GM20000 (cell line): ENCODE data around the gene ARPC4.
A peak's percentile ranks its signal among the peaks of the same experiment; 100 is the strongest.
"Not testable (repeated sequence)": the region's sequence is repeated elsewhere in the genome, so short reads cannot be mapped to it uniquely, and the experiment has no call there.

Experiments used
- DNase-seq: peaks from one replicate; pipeline ENCODE4 v3.0.0; 2012; ENCODE audit warnings: low spot score
- CTCF ChIP-seq: IDR thresholded peaks from 2 replicates; pipeline ENCODE4 v1.5.1; 2012; ENCODE audit warnings: mild to moderate bottlenecking, control low read depth; ENCODE audit errors: extremely low read depth, missing control alignments

Gene ARPC4

DNA sequence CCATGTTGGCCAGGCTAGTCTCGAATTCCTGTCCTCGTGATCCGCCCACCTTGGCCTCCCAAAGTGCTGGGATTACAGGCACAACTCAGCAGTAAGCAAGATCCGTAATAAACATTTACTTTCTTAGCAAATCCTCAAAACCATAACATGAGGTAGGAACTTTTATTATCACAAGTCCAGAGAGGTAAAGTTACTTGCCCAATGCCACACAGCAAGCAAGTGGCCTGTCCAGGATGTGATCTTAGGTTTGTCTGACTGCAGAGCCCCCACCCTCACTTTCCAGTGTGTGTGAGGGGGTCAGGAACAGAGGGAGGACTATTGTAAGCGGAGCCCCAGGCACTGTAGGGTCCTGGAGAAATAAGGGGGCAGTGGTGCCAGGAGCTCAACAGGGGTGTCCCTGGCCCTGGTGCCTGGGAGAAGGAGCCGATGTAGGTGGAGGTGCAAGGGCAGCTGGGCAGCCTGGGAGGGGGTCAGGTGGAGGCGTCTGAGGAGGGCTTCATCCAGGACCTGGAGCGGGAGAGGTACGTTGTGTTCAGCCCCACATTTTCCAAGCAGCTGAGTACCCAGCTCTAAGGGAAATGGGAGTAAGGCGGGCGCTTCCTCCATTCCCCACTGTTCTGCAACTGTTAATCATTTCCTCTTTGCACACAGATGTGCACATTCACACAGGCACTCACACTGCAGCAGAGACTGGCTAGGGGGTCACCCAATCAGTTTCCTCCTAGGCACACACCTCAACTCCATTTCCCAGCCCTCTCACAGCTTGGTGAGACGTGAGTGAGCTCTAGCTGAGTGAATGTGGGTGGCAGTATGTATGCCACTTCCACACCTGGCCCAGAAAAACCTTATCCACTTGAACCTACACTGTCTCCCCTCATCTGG is 45.1 kb downstream of the ARPC4 start:
- DNase-seq = no peak
- no peak for TF ChIP-seq CTCF

- DNase-seq = no peak
- no peak for TF ChIP-seq CTCF
Observed at GRCh38 chr3:9838856-9839255, 46.0 kb downstream of the ARPC4 start.

DNA sequence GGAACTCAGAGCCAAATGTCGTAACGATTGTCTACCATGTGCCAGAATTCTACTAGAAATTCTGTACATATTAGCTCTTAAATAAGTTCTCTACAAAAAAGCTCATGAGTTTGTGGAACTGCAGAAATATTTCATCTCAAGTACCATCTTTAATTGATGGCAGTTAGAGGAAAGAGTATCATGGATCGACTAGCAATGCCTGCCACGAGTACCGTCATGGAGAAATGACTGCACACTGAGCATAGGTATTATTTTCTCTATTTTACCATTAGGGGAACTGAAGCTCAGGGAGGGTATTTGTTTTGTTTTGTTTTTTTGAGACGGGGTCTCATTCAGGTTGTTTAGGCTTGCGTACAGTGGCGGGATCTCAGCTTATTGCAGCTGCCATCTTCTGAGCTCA is 48.1 kb downstream of the ARPC4 start:
- DNase-seq = no peak
- TF ChIP-seq CTCF = no peak

- no peak for TF ChIP-seq CTCF
- DNase-seq = peak; percentile 98
Observed at GRCh38 chr3:9843715-9844438, 51.0 kb downstream of the ARPC4 start, which contains the start of gene RPUSD3. Gene RPUSD3 (minus strand): TSS chr3:9844008. CDS start chr3:9843990, 18 bp downstream.

- no peak for DNase-seq
- no peak for TF ChIP-seq CTCF
Observed at GRCh38 chr3:9846231-9846630, 53.3 kb downstream of the ARPC4 start.

GRCh38 chr3:9846931-9847488 is 54.1 kb downstream of the ARPC4 start:
- no peak for TF ChIP-seq CTCF
- no peak for DNase-seq

GRCh38 chr3:9847870-9848269 is 55.0 kb downstream of the ARPC4 start:
- DNase-seq = not testable (repeated sequence)
